Neural cell (in vitro differentiated cells): ENCODE measurements around the gene NDRG2. TPM values are rescaled to one million over a fixed set of nuclear protein-coding genes. Genes with fewer than 3 reads are reported as not detected.

Experiments used
- H2AFZ ChIP-seq: fragments of 200-600, 300-800 bp; sonication (generic), shearing (Covaris generic); 2 replicates; pipeline ENCODE4 v1.6.0; 2014; ENCODE audit warnings: low read depth, mild to moderate bottlenecking, antibody characterized with exemption, low read length, moderate library complexity
- H3F3A ChIP-seq: fragments of 200-600 bp; shearing (Covaris generic); 2 replicates; pipeline ENCODE4 v1.6.1; 2016; ENCODE audit warnings: mild to moderate bottlenecking, moderate library complexity, mixed read lengths, antibody characterized with exemption, low read length; ENCODE audit not compliant: insufficient read depth, poor library complexity, severe bottlenecking
- H3K27ac ChIP-seq: fragments of 200-600, 300-800 bp; sonication (generic), shearing (Covaris generic); 2 replicates; pipeline ENCODE4 v1.5.1; 2014; ENCODE audit warnings: mild to moderate bottlenecking, low read length, moderate library complexity
- H3K27me3 ChIP-seq: fragments of 300-800, 200-600 bp; sonication (generic), shearing (Covaris generic); 2 replicates; pipeline ENCODE4 v1.6.0; 2014; ENCODE audit warnings: mild to moderate bottlenecking, low read depth, low read length, moderate library complexity; ENCODE audit not compliant: insufficient read depth
- H3K36me3 ChIP-seq: fragments of 300-800, 200-600 bp; sonication (generic), shearing (Covaris generic); 2 replicates; pipeline ENCODE4 v1.5.1; 2014; ENCODE audit warnings: mild to moderate bottlenecking, antibody characterized with exemption, low read length, moderate library complexity; ENCODE audit not compliant: insufficient read depth
- H3K4me2 ChIP-seq: fragments of 300-800, 200-600 bp; sonication (generic), shearing (Covaris generic); 2 replicates; pipeline ENCODE4 v1.6.0; 2014; ENCODE audit warnings: mild to moderate bottlenecking, low read length
- H3K4me3 ChIP-seq: fragments of 300-800, 200-600 bp; sonication (generic), shearing (Covaris generic); 2 replicates; pipeline ENCODE4 v1.5.1; 2014; ENCODE audit warnings: mild to moderate bottlenecking, low read length, moderate library complexity
- H3K79me2 ChIP-seq: fragments of 200-600 bp; shearing (Covaris generic); replicated peaks from 2 replicates; pipeline ENCODE4 v1.6.0; 2014; ENCODE audit warnings: mild to moderate bottlenecking, low read length, moderate library complexity; ENCODE audit not compliant: insufficient read depth
- H3K9ac ChIP-seq: fragments of 300-800, 200-600 bp; sonication (generic), shearing (Covaris generic); 2 replicates; pipeline ENCODE4 v1.6.1; 2016; ENCODE audit warnings: mild to moderate bottlenecking, low read length, mixed read lengths
- H3K9me2 ChIP-seq: fragments of 200-600 bp; shearing (Covaris generic); 2 replicates; pipeline ENCODE4 v1.6.1; 2016; ENCODE audit warnings: mild to moderate bottlenecking, low read length, mixed read lengths; ENCODE audit not compliant: insufficient read depth
- H3K9me3 ChIP-seq: fragments of 200-600, 300-800 bp; sonication (generic), shearing (Covaris generic); 2 replicates; pipeline ENCODE4 v1.6.1; 2016; ENCODE audit warnings: mild to moderate bottlenecking, mixed run types, low read length, moderate library complexity, mixed read lengths
- H4K20me1 ChIP-seq: fragments of 200-600 bp; shearing (Covaris generic); 2 replicates; pipeline ENCODE4 v1.6.1; 2016; ENCODE audit warnings: mild to moderate bottlenecking, mixed run types; ENCODE audit not compliant: insufficient read depth
- CTCF ChIP-seq: fragments of 450-650 bp; IDR thresholded peaks from 2 replicates; pipeline ENCODE4 v1.5.1; 2014; ENCODE audit warnings: antibody characterized with exemption, mild to moderate bottlenecking, moderate library complexity; ENCODE audit not compliant: poor library complexity, severe bottlenecking
- EP300 ChIP-seq: fragments of 450-650 bp; conservative IDR thresholded peaks from 2 replicates; pipeline ENCODE4 v1.6.1; 2014; ENCODE audit warnings: antibody characterized with exemption, mild to moderate bottlenecking, moderate library complexity; ENCODE audit not compliant: poor library complexity, severe bottlenecking
- EZH2 ChIP-seq: fragments of 200-600, 300-800 bp; shearing (Covaris generic), sonication (generic); IDR thresholded peaks from 2 replicates; pipeline ENCODE4 v1.6.1; 2014; ENCODE audit warnings: antibody characterized with exemption, low read length, borderline replicate concordance, mild to moderate bottlenecking; ENCODE audit not compliant: insufficient read depth, poor library complexity, severe bottlenecking
- MXI1 ChIP-seq: fragments of 450-650 bp; conservative IDR thresholded peaks from 2 replicates; pipeline ENCODE4 v1.6.1; 2014; ENCODE audit warnings: antibody characterized with exemption, mild to moderate bottlenecking; ENCODE audit not compliant: poor library complexity, severe bottlenecking
- POLR2AphosphoS5 ChIP-seq: IDR thresholded peaks from 2 replicates; pipeline ENCODE4 v1.6.1; 2012
- RAD21 ChIP-seq: fragments of 450-650 bp; conservative IDR thresholded peaks from 2 replicates; pipeline ENCODE4 v1.6.1; 2014; ENCODE audit warnings: antibody characterized with exemption, mild to moderate bottlenecking, moderate library complexity
- REST ChIP-seq: IDR thresholded peaks from 2 replicates; pipeline ENCODE4 v1.6.1; 2012; ENCODE audit warnings: borderline replicate concordance
- SMC3 ChIP-seq: fragments of 450-650 bp; conservative IDR thresholded peaks from 2 replicates; pipeline ENCODE4 v1.6.1; 2014; ENCODE audit warnings: antibody characterized with exemption, mild to moderate bottlenecking, moderate library complexity; ENCODE audit not compliant: poor library complexity
- TAF1 ChIP-seq: IDR thresholded peaks from 2 replicates; pipeline ENCODE4 v1.6.1; 2012; ENCODE audit warnings: low read depth
- polyA plus RNA-seq: library from polyadenylated mRNA; depleted of rRNA; stranded (reverse); fragments of >200 nt; gene quantifications from 2 replicates; pipeline ENCODE4 v1.2.3, GENCODE V29; 2014

NDRG2 gene
- polyA plus RNA-seq, 1 donor from 2014 or later: 43.3 TPM

GRCh38 chr14:21049271-21049673 lies 24.4 kb upstream of the NDRG2 start:
- H4K20me1 ChIP-seq: no peaks in the 10 kb centered on the region
- no peak overlapping the region for H3K27ac ChIP-seq
- H3K4me3 ChIP-seq: no peak overlapping the region
- no peaks in the 10 kb centered on the region for H3K27me3 ChIP-seq
- no peaks in the 10 kb centered on the region for H3K79me2 ChIP-seq
- TF ChIP-seq REST (no peak), RAD21 (no peak), SMC3 (no peak), TAF1 (no peak), MXI1 (no peak), EP300 (no peak), CTCF (no peak), POLR2AphosphoS5 (no peak), EZH2 (no peak)
- no peak overlapping the region for H3K9ac ChIP-seq
- H3K9me2 ChIP-seq: no peaks in the 10 kb centered on the region
- no peak overlapping the region for H2AFZ ChIP-seq
- H3K9me3 ChIP-seq: no peaks in the 10 kb centered on the region
- H3K4me2 ChIP-seq: no peak overlapping the region
- no peaks in the 10 kb centered on the region for H3F3A ChIP-seq
- H3K36me3 ChIP-seq: no peaks in the 10 kb centered on the region

- Histone ChIP-seq H3K27ac (no peak overlapping the region), H3K9me3 (no peaks in the 10 kb centered on the region), H3K27me3 (no peaks in the 10 kb centered on the region), H4K20me1 (no peaks in the 10 kb centered on the region), H3K9me2 (no peaks in the 10 kb centered on the region), H3K79me2 (no peaks in the 10 kb centered on the region), H3K4me2 (no peak overlapping the region), H3K9ac (no peak overlapping the region), H2AFZ (no peak overlapping the region), H3F3A (no peaks in the 10 kb centered on the region), H3K4me3 (no peak overlapping the region), H3K36me3 (no peaks in the 10 kb centered on the region)
- TF ChIP-seq CTCF: no peak
- TF ChIP-seq POLR2AphosphoS5: no peak
- no peak for TF ChIP-seq EP300
- no peak for TF ChIP-seq TAF1
- TF ChIP-seq REST: no peak
- TF ChIP-seq SMC3: no peak
- no peak for TF ChIP-seq EZH2
- TF ChIP-seq RAD21: no peak
- no peak for TF ChIP-seq MXI1
Observed at GRCh38 chr14:21048638-21049037, 23.8 kb upstream of the NDRG2 start.
